H1 (cell line): Measurements from ENCODE around the gene PPP2R3A. TPM values are rescaled to one million over a fixed set of nuclear protein-coding genes. Genes with fewer than 3 reads are reported as not detected.

Experiments
- CTCF ChIA-PET: fragments of 300-600 bp; sonication (Branson Sonifier 250); formaldehyde crosslinking; loops from one replicate; lab custom pipeline; 2021; ENCODE audit not compliant: partially characterized antibody; lab: Charles Lee
- POLR2A ChIA-PET: fragments of 300-600 bp; sonication (Branson Sonifier 250); formaldehyde crosslinking; loops from one replicate; lab custom pipeline; 2021; ENCODE audit warnings: inconsistent platforms; ENCODE audit not compliant: partially characterized antibody; lab: Charles Lee
- DNase-seq, 2 experiments: peaks; one replicate each; pipeline versions ENCODE4 v3.0.0 to v3.0.0-alpha.2; 2010 to 2022; ENCODE audit warnings: low spot score in 2 of 2, low read depth in 1 of 2, mixed read lengths in 1 of 2
- FAIRE-seq: peaks from 2 replicates; lab custom pipeline; 2011; peaks lifted over from hg19 to GRCh38; lab: Jason Lieb, UNC
- H2AFZ ChIP-seq: 2 replicates; pipeline ENCODE4 v1.8.1; 2012; ENCODE audit warnings: low read length, inconsistent platforms
- H2AK5ac ChIP-seq: 2 replicates; pipeline ENCODE4 v1.6.1; 2013; ENCODE audit warnings: low read depth, low read length
- H2BK120ac ChIP-seq: replicated peaks from 2 replicates; pipeline ENCODE3; 2013; ENCODE audit warnings: low read depth, low read length, inconsistent platforms
- H2BK12ac ChIP-seq: 2 replicates; pipeline ENCODE4 v1.6.1; 2013; ENCODE audit warnings: low read depth, low read length
- H2BK15ac ChIP-seq: 2 replicates; pipeline ENCODE4 v1.6.1; 2013; ENCODE audit warnings: low read length
- H2BK20ac ChIP-seq: 2 replicates; pipeline ENCODE4 v1.6.1; 2013; ENCODE audit warnings: low read length
- H2BK5ac ChIP-seq: 2 replicates; pipeline ENCODE4 v1.6.1; 2013; ENCODE audit warnings: low read depth, low read length
- H3K14ac ChIP-seq: 2 replicates; pipeline ENCODE4 v1.6.1; 2013; ENCODE audit warnings: inconsistent platforms; ENCODE audit not compliant: insufficient read length
- H3K18ac ChIP-seq: 2 replicates; pipeline ENCODE4 v1.6.1; 2013; ENCODE audit warnings: low read length; ENCODE audit errors: extremely low read depth
- H3K23ac ChIP-seq: 2 replicates; pipeline ENCODE4 v1.6.1; 2013; ENCODE audit warnings: inconsistent platforms; ENCODE audit not compliant: insufficient read length
- H3K23me2 ChIP-seq: 2 replicates; pipeline ENCODE4 v1.6.1; 2013; ENCODE audit warnings: low read depth, low read length
- H3K27ac ChIP-seq: 2 replicates; pipeline ENCODE4 v1.6.1; 2011; ENCODE audit warnings: low read depth, low read length, inconsistent platforms
- H3K27me3 ChIP-seq, 4 experiments: replicated peaks in 1 of 4; 1 replicate in 1 of 4; 2 replicates in 3 of 4; pipeline versions ENCODE4 v1.6.1 to v1.8.1; 2011 to 2013; ENCODE audit warnings: low read length in 3 of 4, mild to moderate bottlenecking in 3 of 4, inconsistent platforms in 2 of 4, mixed read lengths in 2 of 4, moderate library complexity in 1 of 4; ENCODE audit not compliant: control insufficient read depth in 3 of 4, insufficient read depth in 3 of 4; ENCODE audit errors: extremely low read depth in 1 of 4
- H3K36me3 ChIP-seq, 4 experiments: 2 replicates each; pipeline versions ENCODE4 v1.6.1 to v1.8.1; 2011 to 2013; ENCODE audit warnings: mild to moderate bottlenecking in 4 of 4, low read length in 3 of 4, moderate library complexity in 2 of 4, control low read depth in 1 of 4, inconsistent platforms in 1 of 4; ENCODE audit not compliant: insufficient read depth in 4 of 4, control insufficient read depth in 2 of 4
- H3K4ac ChIP-seq: replicated peaks from 2 replicates; pipeline ENCODE3; 2013; ENCODE audit warnings: low read length, low read depth, mixed read lengths, inconsistent platforms; ENCODE audit not compliant: insufficient read length
- H3K4me1 ChIP-seq, 4 experiments: replicated peaks in 1 of 4; 1 replicate in 1 of 4; 2 replicates in 3 of 4; pipeline versions ENCODE4 v1.6.1 to v1.8.1; 2011 to 2013; ENCODE audit warnings: low read length in 3 of 4, inconsistent platforms in 2 of 4, mixed read lengths in 1 of 4; ENCODE audit not compliant: insufficient read depth in 4 of 4, control insufficient read depth in 3 of 4
- H3K4me2 ChIP-seq, 2 experiments: 2 replicates each; pipeline versions ENCODE4 v1.6.1 to v1.8.1; 2011 to 2013; ENCODE audit warnings: low read depth in 2 of 2, low read length in 2 of 2, control low read depth in 1 of 2, inconsistent platforms in 1 of 2, mild to moderate bottlenecking in 1 of 2; ENCODE audit not compliant: insufficient read depth in 1 of 2
- H3K4me3 ChIP-seq, 4 experiments: fragments of 200-600, 300-600 bp in 1 of 4; sonication (generic), shearing (Covaris generic), sonication (Bioruptor Twin) in 1 of 4; 2 replicates each; pipeline versions ENCODE4 v1.5.1 to v1.8.1; 2011 to 2016; ENCODE audit warnings: low read length in 4 of 4, low read depth in 3 of 4, control low read depth in 2 of 4, inconsistent platforms in 2 of 4, mild to moderate bottlenecking in 2 of 4, mixed read lengths in 1 of 4, moderate library complexity in 1 of 4; ENCODE audit not compliant: insufficient read depth in 2 of 4; ENCODE audit errors: extremely low read depth in 1 of 4
- H3K56ac ChIP-seq: replicated peaks from 2 replicates; pipeline ENCODE3; 2013; ENCODE audit warnings: low read depth, mild to moderate bottlenecking, mixed read lengths, low read length, inconsistent platforms; ENCODE audit not compliant: insufficient read length
- H3K79me1 ChIP-seq: 2 replicates; pipeline ENCODE4 v1.6.1; 2013; ENCODE audit warnings: low read depth, low read length, control low read depth
- H3K79me2 ChIP-seq, 2 experiments: 2 replicates each; pipeline versions ENCODE4 v1.6.1 to v1.8.1; 2012 to 2013; ENCODE audit warnings: low read length in 2 of 2, mild to moderate bottlenecking in 2 of 2, inconsistent platforms in 1 of 2; ENCODE audit not compliant: insufficient read depth in 2 of 2, control insufficient read depth in 1 of 2
- H3K9ac ChIP-seq, 4 experiments: replicated peaks in 1 of 4; 1 replicate in 1 of 4; 2 replicates in 3 of 4; pipeline versions ENCODE4 v1.6.1 to v1.8.1; 2011 to 2013; ENCODE audit warnings: low read depth in 3 of 4, low read length in 3 of 4, control low read depth in 2 of 4, mild to moderate bottlenecking in 2 of 4, moderate library complexity in 2 of 4, inconsistent platforms in 1 of 4; ENCODE audit errors: extremely low read depth in 1 of 4
- H3K9me3 ChIP-seq, 2 experiments: 2 replicates each; pipeline versions ENCODE4 v1.6.1 to v1.8.1; 2012 to 2013; ENCODE audit warnings: mild to moderate bottlenecking in 2 of 2, moderate library complexity in 2 of 2, control low read depth in 1 of 2, inconsistent platforms in 1 of 2, low read depth in 1 of 2, low read length in 1 of 2, mixed read lengths in 1 of 2; ENCODE audit not compliant: insufficient read depth in 2 of 2
- H4K20me1 ChIP-seq, 2 experiments: replicated peaks in 1 of 2; 2 replicates each; pipeline versions ENCODE3 to v1.8.1; 2011 to 2013; ENCODE audit warnings: inconsistent platforms in 2 of 2, low read length in 2 of 2, mild to moderate bottlenecking in 1 of 2; ENCODE audit not compliant: insufficient read depth in 2 of 2, control insufficient read depth in 1 of 2
- H4K5ac ChIP-seq: 2 replicates; pipeline ENCODE4 v1.6.1; 2013; ENCODE audit warnings: low read length, low read depth, mixed read lengths, inconsistent platforms; ENCODE audit not compliant: insufficient read length
- H4K8ac ChIP-seq: 2 replicates; pipeline ENCODE4 v1.8.0; 2013; ENCODE audit warnings: mild to moderate bottlenecking, moderate library complexity, low read length, inconsistent platforms; ENCODE audit not compliant: insufficient read depth; ENCODE audit errors: extremely low read depth
- H4K91ac ChIP-seq: replicated peaks from 2 replicates; pipeline ENCODE3; 2013; ENCODE audit warnings: low read length, mixed read lengths, inconsistent platforms; ENCODE audit not compliant: insufficient read length
- ASH2L ChIP-seq: fragments of 200-600, 300-600 bp; sonication (generic); IDR thresholded peaks from one replicate; pipeline ENCODE4 v1.7.1; 2017; ENCODE audit warnings: low read length
- PHF8 ChIP-seq: fragments of 200-600 bp; sonication (generic); conservative IDR thresholded peaks from 2 replicates; pipeline ENCODE4 v1.7.1; 2012; ENCODE audit warnings: low read depth, mild to moderate bottlenecking, inconsistent platforms, low read length, moderate library complexity
- POLR2A ChIP-seq, 2 experiments: IDR thresholded peaks; 1 replicate in 1 of 2; 2 replicates in 1 of 2; pipeline ENCODE4 v1.6.1; 2011; ENCODE audit warnings: low read depth in 2 of 2, low read length in 2 of 2, mild to moderate bottlenecking in 2 of 2; ENCODE audit errors: control extremely low read depth in 1 of 2
- SAP30 ChIP-seq: fragments of 300-600 bp; sonication (generic); IDR thresholded peaks from 2 replicates; pipeline ENCODE4 v1.7.1; 2012; ENCODE audit warnings: low read length, moderate library complexity, mild to moderate bottlenecking, inconsistent platforms; ENCODE audit not compliant: insufficient read depth, insufficient replicate concordance
- SIN3A ChIP-seq, 2 experiments: IDR thresholded peaks in 1 of 2; conservative IDR thresholded peaks in 1 of 2; 2 replicates each; pipeline ENCODE4 v1.6.1; 2011 to 2012; ENCODE audit warnings: low read length in 2 of 2, improper control_type of control experiment in 1 of 2, low read depth in 1 of 2, mild to moderate bottlenecking in 1 of 2
- WGBS, 2 experiments: shearing (Covaris generic) in 1 of 2; methylation state at CpG; one replicate each; pipeline versions ENCODE4 v1.1.6 to v1.1.7; 2013 to 2015; ENCODE audit warnings: low lambda C conversion rate in 2 of 2, mixed read lengths in 2 of 2, inconsistent platforms in 1 of 2, low coverage in 1 of 2, missing lambda C conversion rate in 1 of 2; ENCODE audit not compliant: insufficient replicate concordance in 2 of 2, insufficient coverage in 1 of 2, insufficient read length in 1 of 2; ENCODE audit errors: extremely low coverage in 1 of 2, missing lambda C conversion rate in 1 of 2; 5-methylcytosine and 5-hydroxymethylcytosine counted together
- polyA plus RNA-seq, 7 experiments: library from polyadenylated mRNA; depleted of rRNA in 3 of 7; stranded (reverse) in 5 of 7; unstranded in 2 of 7; fragments of >200 nt in 5 of 7; fragments of 200-250 nt in 2 of 7; gene quantifications; 1 replicate in 5 of 7; 2 replicates in 1 of 7; 4 replicates in 1 of 7; pipeline versions ENCODE4 v1.2.1 to v1.2.3, GENCODE V29; 2011 to 2013; ENCODE audit warnings: missing spikeins in 2 of 7, mixed read lengths in 2 of 7
- total RNA-seq: library from RNA; stranded (reverse); fragmentation: NEBNext Ultra II Directional; extraction: Animal tissue kit (Norgen Biotek cat#: 25700); gene quantifications from 2 replicates; pipeline ENCODE4 v1.2.1, GENCODE V29; 2021

The PPP2R3A gene
- total and polyA plus RNA-seq, 2 of the 8 experiments (the other 6 are each of a cell fraction or from before 2014, with no cell fraction given), result 4.1 to 15.2 TPM

DNA sequence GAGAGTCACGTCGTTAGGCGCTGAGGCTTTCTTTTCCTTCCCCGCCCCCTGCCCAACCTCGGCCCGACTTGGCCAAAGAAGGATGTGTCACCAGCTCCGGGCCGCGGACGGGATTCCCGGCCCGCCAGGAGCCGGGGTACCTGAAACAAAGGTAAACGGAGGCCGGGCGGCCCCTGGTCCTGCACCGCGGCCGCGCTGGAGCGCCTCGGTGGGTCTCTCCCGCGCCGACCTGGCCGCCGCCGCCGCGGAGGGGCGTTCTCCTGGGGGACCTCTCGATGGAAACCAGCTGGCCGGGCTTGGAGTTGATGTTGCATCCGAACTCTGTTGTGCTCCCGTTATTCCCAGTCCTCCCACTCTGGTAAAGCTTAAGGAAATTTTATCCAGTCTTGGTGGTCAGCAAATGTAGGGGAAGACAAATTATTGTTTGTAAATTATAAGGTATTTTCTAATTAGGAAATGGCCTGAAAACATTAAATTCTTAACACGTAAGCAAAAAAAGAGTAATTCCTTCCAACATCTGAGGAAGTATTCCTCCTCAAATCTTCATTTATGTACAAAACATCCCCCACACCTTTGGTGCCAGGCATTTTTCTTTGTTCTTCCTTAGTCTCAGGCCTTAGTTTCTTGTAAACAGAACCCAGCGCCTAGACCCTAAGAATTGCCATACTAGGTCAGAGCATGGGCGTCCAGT lies 888 bp downstream of the PPP2R3A start:
- H3K9me3 ChIP-seq, result 0 out of 4 replicates have a peak, but pooled peaks cover 0 to under 1% of the 10 kb centered on the region in 2 experiments
- peak overlapping the region; percentile 71 to 89 (median 81) for H3K9ac ChIP-seq
- peaks cover 0 to 45% of the 10 kb centered on the region in 2 experiments; a peak in 3 of 4 replicates for H3K79me2 ChIP-seq
- H3K23ac ChIP-seq, result no peak overlapping the region
- H3K79me1 ChIP-seq, result 0 out of 2 replicates have a peak, but pooled peaks cover 3% of the 10 kb centered on the region
- no peak overlapping the region for H3K4ac ChIP-seq
- H3K4me3 ChIP-seq, result peak overlapping the region; percentile 62 to 84 (median 78)
- no peak overlapping the region for H2AK5ac ChIP-seq
- WGBS, 2 experiments, result 2% methylated on average over 38 of the region's 38 CpGs; no CpG with 5 or more reads in 1 of the 2 experiments
- no peak overlapping the region for H2BK20ac ChIP-seq
- H4K8ac ChIP-seq, result peak overlapping the region; percentile 62; the same call in 1 of the 2 replicates
- TF ChIP-seq SAP30 (no peak), SIN3A (conservative IDR thresholded peaks at IDR 0.05 in 1 of 2, IDR thresholded peaks at IDR 0.05 in 1 of 2; ENCODE audit: low read depth in 1 of 2, low read length in 2 of 2) (0 out of 4 replicates have a peak, but pooled peaks of 1 of the 2 experiments have one; percentile 37), POLR2A (IDR thresholded peaks at IDR 0.05; ENCODE audit: control extremely low read depth in 1 of 2, low read depth in 2 of 2, low read length in 2 of 2) (peak in 1 of 2 experiments; percentile 62; a peak in 2 of 3 replicates), PHF8 (peak; percentile 1; the same call in 1 of the 2 replicates), ASH2L (peak; percentile 59)
- H3K56ac ChIP-seq, result peak overlapping the region; percentile 32
- peaks cover 10 to 25% (median 16%) of the 10 kb centered on the region in 4 experiments; a peak in 6 of 7 replicates for H3K4me1 ChIP-seq
- DNase-seq (peak in 1 of 2 experiments; percentile 19), FAIRE-seq (no peak)
- H2AFZ ChIP-seq, result no peak overlapping the region
- H2BK15ac ChIP-seq, result no peak overlapping the region
- H3K27me3 ChIP-seq, result no peaks in the 10 kb centered on the region
- H3K4me2 ChIP-seq, result peak overlapping the region; percentile 67 to 76
- peaks cover 9% of the 10 kb centered on the region; the same call in 1 of the 2 replicates for H3K23me2 ChIP-seq
- H2BK12ac ChIP-seq, result no peak overlapping the region
- peak overlapping the region; percentile 67; the same call in 1 of the 2 replicates for H3K18ac ChIP-seq
- H2BK5ac ChIP-seq, result no peak overlapping the region; the same call in 1 of the 2 replicates
- H2BK120ac ChIP-seq, result no peak overlapping the region
- no peaks in the 10 kb centered on the region; a peak in 1 of 8 replicates for H3K36me3 ChIP-seq
- no peak overlapping the region for H3K14ac ChIP-seq
- H3K27ac ChIP-seq, result peak overlapping the region; percentile 71
- no peak overlapping the region for H4K5ac ChIP-seq
- no peak overlapping the region for H4K91ac ChIP-seq
- peaks cover 0 to 2% of the 10 kb centered on the region in 2 experiments for H4K20me1 ChIP-seq
- ChIA-PET CTCF (interaction anchor here (1.4 to 3.0 kb wide), 2 partner anchors 15 to 76 kb away, joined by 3 to 22 read pairs; no protein-coding TSS in a partner anchor), POLR2A (interaction anchor here (0.9 to 2.3 kb wide), 8 partner anchors 9 to 284 kb away, joined by 3 to 10 read pairs (median 4); partner anchors contain the start of gene PCCB)
